HG03097 (cell line): ENCODE measurements around the gene RAB4B.
"Not testable (repeated sequence)": the region's sequence is repeated elsewhere in the genome, so short reads cannot be mapped to it uniquely, and the experiment has no call there.

ENCODE experiments used
- ATAC-seq: cut with Tn5 transposase; IDR thresholded peaks from one replicate; pipeline ENCODE4 v1.9.1; 2021; ENCODE audit not compliant: unreplicated experiment, low FRiP score

Gene RAB4B

DNA sequence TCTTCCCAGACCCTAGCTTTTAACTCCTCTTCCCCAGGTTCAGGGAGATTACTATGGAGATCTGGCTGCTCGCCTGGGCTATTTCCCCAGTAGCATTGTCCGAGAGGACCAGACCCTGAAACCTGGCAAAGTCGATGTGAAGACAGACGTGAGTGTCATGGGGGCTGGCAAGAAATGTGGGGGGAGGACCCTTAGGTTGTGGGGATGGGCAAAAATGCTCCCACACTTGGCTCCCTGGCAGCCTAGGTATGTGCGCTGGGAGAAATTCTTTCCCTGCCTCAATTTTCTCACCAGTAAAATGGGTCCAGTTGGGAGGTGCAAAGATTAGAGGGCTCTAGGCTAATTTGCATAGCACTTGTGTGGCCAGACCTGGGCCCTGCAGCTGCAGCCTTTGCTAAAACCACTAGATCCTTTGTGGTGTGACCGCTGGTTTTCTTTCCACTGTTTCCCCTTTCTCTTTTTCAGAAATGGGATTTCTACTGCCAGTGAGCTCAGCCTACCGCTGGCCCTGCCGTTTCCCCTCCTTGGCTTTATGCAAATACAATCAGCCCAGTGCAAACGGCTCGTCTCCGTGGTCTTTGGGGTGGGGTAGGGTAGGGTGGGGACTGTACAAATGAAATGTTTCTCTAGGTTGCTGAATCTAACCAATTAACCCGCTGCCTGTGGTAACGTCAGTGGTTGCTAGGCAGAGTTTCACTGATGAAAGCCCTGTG is 959 bp upstream of the RAB4B start:
- ATAC-seq, result peak; percentile 53

DNA sequence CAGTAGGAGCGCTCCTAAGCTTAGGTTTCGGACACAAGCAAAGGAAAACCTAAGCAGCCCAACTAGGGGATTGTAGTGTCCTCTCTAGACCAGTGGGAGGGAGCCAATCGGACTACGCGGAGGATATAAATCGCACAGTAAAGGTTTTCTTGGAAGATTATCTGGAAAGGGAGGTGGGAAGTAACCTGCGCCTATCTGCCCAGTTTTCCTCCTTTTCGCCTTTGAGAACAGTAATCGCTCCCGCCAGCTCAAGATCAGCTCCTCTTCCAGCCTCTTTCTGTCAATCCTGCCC is 456 bp upstream of the RAB4B start:
- ATAC-seq, result no peak

DNA sequence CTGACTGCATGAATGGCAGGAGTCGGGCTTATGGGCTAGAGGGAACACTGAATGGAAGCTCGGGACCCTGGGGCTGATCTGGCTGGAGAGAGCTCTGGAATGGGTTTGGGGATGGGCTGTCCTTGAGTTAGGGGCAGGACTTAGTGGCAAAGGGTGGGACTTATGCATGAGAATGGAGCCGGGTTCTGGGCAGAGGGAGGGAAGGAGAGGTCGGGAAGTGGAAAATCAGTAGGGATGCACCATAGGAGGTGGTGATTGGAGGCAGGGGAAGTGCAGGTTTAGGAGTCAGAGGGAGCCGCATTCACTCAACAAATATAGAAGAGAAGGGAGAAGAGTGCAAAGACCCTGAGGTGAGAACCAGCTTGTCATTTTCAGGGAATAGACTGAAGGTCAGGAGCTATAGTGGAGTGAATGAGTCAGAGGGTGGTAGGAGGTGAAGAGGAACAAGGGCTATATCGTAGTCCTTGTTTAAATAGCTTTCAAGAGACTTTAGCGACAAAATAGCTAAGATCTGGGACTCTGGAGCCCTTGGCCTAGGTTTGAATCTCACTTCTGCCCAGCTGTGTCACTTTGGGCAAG is 748 bp downstream of the RAB4B start:
- ATAC-seq, result no peak

DNA sequence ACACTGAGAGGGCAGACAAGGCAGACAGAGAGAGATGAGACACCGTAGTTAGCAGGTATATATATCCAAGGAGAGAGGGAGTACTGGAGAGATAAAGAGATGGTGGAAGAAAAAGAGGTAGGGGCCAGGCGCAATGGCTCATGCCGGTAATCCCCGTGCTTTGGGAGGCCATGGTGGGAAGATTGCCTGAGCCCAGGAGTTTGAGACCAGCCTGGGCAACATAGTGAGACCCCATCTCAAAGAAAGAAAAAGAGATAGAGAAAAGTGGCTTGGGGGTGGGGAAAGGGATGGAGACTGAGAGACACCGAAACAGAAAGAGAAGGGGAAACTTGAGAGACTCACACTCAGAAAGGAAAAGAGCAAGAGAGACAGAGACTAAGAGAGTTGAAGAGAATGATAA is 2.5 kb downstream of the RAB4B start:
- no peak for ATAC-seq

DNA sequence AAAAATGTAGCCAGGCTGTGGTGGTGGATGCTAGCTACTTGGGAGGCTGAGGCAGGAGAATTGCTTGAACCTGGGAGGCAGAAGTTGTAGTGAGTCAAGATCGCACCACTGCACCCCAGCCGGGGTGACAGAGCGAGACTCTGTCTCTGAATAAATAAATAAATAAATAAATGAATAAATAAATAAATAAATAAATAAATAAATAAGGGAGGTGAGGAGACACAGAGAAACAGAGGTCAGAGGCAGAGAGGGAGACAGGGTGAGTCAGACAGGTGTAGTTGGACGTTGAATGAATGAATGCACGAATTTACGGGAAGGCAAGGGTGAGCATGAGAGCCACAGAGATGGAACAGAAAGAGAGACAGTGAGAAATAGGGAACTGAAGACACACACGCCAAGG is 3.1 kb downstream of the RAB4B start:
- ATAC-seq, result no peak

DNA sequence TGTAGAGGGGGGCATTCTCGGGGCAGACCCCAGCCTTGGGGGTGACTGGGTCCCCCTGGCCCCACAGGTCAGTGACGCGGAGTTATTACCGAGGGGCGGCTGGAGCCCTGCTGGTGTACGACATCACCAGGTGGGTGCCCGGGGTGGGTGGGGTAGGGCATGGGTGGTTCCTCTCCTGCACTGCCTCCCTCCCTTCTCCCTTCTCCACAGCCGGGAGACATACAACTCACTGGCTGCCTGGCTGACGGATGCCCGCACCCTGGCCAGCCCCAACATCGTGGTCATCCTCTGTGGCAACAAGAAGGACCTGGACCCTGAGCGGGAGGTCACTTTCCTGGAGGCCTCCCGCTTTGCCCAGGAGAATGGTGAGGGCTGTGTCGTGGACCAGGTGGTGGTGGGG is 5.7 kb downstream of the RAB4B start:
- ATAC-seq, result no peak

DNA sequence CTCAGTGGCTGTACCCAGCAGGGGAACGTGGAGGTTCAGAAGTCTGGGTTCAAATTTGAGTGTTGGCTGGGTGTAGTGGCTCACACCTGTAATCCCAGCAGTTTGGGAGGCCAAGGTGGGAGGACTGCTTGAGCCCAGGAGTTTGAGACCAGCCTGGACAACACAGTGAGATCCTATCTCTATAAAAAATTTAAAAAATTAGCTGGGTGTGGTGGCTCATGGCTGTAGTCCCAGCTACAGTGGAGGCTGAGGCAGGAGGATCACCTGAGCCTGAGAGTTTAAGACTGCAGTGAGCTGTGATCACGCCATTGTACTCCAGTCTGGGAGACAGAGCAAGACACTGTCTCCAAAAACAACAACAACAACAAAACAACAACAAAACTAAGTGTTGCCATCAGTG is 6.1 kb downstream of the RAB4B start:
- not testable (repeated sequence) for ATAC-seq

DNA sequence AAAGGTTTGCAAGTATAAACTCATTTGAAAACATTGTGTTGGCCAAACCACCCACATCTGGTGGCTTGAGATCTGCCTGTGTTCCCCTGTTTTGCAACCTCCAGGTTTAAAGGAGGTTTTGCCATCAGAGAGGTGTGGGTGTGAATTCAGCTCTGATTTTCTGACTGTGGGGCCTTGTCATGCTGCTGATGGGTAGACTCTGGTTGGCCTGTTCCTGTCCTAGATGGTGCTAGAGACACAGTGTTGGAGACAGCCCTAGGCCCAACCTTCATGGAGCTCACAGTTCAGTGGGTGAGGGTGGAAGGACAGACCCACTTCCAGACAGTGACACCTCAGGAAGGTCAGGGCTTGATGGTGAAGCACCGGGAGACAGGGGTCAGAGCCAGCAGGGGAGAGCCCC is 7.5 kb downstream of the RAB4B start:
- no peak for ATAC-seq

DNA sequence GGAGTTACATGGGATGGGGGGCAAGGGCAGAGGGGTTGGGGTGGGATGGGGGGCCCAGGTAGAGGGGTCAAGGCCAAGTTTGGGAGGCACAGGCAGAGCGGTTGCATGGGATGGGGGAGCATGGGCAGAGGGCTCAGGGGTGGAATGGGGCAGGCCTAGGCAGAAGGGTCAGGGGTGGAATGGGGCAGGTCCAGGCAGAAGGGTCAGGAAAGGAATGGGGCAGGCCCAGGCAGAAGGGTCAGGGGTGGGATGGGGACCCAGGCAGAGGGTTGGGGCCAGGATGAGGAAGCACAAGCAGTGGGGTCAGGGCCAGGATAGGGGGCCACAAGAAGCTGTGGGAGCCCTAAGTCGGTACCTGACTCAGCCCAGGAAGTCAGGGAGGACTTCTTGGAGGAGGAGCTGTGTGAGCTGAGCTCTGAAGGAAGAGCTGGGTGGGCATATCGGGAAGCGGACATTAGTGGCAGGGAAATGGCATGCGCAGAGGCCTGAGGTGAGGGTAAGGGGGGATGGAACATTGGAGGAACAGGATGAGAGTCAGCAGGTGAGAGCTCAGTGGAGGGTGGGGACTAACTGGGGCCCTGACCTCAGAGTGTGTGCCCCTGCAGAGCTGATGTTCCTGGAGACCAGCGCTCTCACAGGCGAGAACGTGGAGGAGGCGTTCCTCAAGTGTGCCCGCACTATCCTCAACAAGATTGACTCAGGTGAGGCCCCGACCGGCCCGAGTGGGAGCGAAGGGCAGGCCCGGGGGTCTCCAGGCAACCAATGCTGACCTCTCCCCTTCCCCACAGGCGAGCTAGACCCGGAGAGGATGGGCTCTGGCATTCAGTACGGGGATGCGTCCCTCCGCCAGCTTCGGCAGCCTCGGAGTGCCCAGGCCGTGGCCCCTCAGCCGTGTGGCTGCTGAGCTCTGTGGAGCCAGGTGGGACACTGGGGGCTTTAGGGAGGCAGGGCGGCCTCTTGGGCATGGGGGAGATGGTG is 8.3 kb downstream of the RAB4B start:
- ATAC-seq, result no peak

DNA sequence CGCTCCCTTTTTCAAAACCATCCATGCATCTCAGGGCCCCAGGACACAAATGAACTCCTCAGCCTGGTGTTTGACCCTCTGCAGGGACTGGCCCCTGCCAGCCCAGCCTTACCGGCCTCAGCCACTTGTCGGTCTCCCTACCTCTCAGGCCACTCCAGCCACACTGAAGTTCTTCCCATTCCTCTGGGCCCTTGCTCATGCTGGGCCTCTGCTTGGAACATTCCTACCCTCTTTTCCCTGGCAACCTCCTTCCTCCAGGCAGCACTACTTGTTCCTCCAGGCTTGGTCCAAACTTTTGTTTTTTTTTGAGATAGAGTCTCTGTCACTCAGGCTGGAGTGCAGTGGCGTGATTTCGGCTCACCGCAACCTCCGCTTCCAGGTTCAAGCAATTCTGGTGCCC is 13.3 kb downstream of the RAB4B start:
- no peak for ATAC-seq

DNA sequence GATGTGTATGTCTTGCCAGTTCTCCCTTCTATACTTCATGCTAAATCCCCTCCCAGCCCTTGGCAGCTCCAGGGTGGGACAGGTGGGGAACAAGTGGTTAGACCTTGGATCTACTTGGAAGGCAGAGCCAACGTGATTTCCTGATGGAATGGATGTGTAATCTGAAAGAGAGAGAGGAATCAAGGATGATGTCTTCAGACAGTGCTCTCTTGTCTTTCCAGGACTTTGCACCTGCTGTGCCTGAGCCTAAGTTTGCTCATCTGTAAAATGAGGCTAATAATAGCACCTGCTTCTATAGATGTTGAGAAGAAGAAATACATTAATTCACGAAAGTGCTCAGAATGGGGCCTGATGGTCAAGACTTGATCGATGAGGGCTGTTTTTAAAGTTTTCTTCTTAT is 13.9 kb downstream of the RAB4B start:
- ATAC-seq, result no peak

DNA sequence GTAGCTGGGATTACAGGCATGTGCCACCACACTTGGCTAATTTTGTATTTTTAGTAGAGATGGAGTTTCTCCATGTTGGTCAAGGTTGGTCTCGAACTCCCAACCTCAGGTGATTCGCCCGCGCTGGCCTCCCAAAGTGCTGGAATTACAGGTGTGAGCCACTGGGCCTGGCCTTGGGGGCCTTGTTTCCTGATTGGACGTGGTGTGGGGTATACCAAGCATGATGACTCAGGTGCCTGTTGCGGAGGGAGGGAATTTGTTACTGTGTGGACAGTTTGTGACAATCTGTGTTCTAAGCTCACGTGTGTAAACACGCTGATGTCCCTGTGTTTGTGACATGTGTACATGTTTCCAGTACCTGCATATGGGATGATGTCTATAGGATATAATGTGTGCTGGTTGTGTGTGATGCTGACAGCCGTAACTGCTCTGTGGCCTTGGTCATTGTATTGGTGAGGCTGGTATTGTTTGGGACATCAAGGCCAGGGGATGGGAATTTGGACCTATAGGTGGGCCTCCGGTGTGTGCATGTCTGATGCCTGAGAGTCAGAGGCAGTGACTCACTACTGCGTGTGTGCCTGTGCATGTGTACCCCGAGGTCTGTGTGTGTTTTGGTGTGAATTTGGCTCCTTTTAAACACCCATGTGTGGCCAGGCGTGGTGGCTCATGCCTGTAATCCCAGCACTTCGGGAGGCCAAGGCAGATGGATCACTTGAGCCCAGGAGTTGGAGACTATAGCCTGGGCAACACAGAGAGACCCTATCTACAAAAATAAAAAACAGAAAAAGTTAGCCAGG is 19.3 kb downstream of the RAB4B start:
- ATAC-seq, result no peak

DNA sequence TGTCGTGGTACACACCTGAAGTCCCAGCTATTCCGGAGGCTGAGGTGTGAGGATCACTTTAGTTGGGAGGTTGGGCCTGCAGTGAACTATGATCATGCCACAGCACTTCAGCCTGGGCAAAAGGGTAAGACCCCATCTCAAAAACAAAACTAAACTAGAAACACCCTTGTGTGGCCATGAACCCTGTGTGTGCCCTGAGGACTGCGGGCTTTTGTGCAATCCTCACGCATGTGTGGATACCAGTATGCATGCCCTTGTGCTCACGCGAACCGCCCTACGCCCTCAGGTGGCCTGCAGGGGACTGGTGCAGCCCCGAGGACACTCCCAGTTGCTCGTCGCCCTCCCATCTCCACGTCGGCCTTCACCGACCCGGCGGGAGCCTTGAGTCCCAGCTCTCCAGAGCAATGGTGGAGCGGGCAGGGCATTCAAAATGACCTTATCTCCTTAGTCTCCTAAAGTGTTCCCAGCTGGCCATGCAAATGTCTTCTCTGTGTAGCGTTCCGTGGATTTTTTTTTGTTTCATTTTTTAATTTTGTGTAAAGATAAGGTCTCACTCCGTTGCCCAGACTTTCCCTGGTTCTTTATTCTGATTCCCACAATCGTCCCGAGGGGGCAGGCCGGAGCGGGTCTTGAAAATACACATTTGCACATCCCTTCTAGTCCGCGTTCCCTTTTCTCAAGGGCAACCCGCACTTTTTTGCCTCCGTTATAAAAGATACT is 20.1 kb downstream of the RAB4B start:
- ATAC-seq, result peak; percentile 25

DNA sequence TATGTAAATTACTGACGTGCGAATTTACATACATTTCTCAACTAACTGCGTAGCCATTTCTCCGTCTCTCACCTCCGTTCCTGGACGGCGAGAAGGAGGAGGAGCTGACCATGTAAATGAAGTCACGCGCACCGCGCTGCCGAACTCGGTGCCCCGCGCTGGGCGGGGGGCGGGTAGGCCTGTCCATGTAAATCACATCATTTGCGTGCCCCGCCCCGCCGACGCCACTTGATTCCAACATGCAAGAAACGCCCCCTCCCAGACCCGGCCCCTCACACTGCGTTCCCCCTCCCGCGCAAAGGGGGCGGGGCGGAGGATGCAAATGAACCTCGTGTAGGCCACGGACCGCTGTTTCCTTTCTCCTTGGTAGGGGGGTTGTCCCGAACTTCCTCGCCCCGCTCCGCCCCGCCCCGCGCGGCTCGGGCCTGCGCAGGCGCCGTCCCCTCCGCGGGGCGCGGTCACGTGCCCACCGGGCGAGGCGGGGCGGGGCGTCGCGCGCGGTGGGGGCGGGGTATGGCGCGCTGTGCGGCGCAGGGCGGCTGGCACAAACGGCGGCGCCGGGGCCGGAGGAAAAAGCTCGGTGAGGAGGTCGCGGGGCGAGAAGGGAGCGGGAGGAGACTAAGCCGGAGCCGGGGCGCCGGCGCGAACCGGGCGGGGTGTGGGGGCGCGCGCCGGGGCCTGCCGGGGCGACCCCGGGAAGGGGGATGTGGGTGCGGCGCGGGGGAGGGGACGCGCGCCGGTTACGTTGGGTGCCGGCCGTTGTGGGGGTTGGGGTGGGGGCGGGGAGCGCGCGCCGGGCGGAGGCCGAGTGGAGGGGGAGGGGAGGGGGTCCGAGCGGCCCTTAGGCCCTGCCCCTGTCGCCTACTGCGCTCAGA is 20.9 kb downstream of the RAB4B start, which contains the start of gene EGLN2:
Gene EGLN2 (plus strand): TSS at position 509 of the 875 bp plus-strand sequence. CDS start 1,382 bp downstream, outside the sequence.
- ATAC-seq, result peak; percentile 69

DNA sequence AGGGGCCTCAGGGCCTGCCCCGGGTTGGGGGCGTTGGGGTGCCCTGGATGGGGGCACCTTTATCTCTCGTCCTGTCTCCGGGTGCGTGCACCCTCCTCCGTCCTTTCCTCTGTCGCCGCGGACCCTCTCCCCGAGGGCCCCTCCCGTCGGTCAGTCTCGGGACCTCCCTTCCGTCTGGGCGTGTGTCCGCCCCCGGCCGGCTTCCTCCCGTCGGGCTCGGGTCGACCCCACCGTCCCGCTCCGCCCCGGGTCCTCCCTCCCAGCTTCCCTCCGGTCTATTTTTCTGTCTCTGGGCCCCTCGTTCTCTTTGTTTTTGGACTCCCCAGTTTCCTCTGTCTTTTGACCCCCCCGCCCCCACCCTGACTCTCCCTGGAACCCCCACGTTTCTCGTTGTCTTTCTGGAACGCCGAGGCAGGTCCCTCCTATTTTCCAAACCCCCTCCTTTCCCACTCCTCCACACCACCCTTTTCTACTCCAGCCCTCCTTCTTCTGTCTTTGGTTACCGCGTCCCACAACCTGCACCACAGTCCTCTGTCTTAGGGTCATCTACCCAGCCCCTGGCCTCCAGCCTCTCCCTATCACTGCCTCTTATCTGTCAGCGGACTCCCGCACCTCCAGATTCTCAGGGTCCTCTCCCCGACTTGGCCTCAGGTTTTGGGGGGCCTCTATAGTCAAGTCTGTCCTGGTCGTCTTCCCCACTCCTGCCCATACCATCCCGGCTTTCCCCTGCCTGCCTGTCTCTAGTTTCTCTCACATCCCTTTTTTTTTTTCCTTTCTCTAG is 21.7 kb downstream of the RAB4B start:
- ATAC-seq, result no peak

DNA sequence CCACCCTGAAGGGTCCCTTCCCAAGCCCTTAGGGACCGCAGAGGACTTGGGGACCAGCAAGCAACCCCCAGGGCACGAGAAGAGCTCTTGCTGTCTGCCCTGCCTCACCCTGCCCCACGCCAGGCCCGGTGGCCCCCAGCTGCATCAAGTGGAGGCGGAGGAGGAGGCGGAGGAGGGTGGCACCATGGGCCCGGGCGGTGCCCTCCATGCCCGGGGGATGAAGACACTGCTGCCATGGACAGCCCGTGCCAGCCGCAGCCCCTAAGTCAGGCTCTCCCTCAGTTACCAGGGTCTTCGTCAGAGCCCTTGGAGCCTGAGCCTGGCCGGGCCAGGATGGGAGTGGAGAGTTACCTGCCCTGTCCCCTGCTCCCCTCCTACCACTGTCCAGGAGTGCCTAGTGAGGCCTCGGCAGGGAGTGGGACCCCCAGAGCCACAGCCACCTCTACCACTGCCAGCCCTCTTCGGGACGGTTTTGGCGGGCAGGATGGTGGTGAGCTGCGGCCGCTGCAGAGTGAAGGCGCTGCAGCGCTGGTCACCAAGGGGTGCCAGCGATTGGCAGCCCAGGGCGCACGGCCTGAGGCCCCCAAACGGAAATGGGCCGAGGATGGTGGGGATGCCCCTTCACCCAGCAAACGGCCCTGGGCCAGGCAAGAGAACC is 22.4 kb downstream of the RAB4B start:
- ATAC-seq, result no peak

DNA sequence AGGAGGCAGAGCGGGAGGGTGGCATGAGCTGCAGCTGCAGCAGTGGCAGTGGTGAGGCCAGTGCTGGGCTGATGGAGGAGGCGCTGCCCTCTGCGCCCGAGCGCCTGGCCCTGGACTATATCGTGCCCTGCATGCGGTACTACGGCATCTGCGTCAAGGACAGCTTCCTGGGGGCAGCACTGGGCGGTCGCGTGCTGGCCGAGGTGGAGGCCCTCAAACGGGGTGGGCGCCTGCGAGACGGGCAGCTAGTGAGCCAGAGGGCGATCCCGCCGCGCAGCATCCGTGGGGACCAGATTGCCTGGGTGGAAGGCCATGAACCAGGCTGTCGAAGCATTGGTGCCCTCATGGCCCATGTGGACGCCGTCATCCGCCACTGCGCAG is 22.9 kb downstream of the RAB4B start:
- no peak for ATAC-seq
